Body of pancreas (tissue), 4 donors: ENCODE data around the gene TSSK1B.
"Not testable (repeated sequence)": the region's sequence is repeated elsewhere in the genome, so short reads cannot be mapped to it uniquely, and the experiment has no call there.

Experiments
- POLR2A ChIP-seq, 3 donors: fragments of 450-650 bp; IDR thresholded peaks; one replicate each; pipeline ENCODE4 v1.6.1; 2016; ENCODE audit warnings: antibody characterized with exemption in 3 of 3, mild to moderate bottlenecking in 2 of 3
- TF ChIP-seq, protein P1 (sequence below), 7 experiments: fragments of 450-650 bp in 4 of 7; fragments of 200-600 bp in 3 of 7; sonication (generic) in 3 of 7; IDR thresholded peaks; one replicate each; pipeline ENCODE4 v1.5.1; 2016 to 2019; ENCODE audit warnings: antibody characterized with exemption in 7 of 7

DNA sequence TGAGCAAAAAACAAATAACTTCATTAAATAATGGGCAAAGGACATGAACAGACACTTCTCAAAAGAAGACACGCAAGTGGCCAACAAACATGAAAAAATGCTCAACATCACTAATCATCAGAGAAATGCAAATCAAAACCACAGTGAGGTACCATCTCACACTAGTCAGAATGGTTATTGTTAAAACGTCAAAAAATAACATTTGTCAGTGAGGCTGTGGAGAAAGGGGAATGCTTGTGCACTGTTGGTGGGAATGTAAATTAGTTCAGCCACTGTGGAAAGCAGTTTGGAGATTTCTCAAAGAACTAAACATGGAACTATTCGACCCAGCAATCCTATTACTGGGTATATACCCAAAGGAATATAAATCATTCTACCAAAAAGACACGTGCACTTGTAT is 36.8 kb downstream of the TSSK1B start:
- TF ChIP-seq, protein P1, sequence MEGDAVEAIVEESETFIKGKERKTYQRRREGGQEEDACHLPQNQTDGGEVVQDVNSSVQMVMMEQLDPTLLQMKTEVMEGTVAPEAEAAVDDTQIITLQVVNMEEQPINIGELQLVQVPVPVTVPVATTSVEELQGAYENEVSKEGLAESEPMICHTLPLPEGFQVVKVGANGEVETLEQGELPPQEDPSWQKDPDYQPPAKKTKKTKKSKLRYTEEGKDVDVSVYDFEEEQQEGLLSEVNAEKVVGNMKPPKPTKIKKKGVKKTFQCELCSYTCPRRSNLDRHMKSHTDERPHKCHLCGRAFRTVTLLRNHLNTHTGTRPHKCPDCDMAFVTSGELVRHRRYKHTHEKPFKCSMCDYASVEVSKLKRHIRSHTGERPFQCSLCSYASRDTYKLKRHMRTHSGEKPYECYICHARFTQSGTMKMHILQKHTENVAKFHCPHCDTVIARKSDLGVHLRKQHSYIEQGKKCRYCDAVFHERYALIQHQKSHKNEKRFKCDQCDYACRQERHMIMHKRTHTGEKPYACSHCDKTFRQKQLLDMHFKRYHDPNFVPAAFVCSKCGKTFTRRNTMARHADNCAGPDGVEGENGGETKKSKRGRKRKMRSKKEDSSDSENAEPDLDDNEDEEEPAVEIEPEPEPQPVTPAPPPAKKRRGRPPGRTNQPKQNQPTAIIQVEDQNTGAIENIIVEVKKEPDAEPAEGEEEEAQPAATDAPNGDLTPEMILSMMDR (IDR thresholded peaks at IDR 0.05) = not testable (repeated sequence)
- not testable (repeated sequence) for TF ChIP-seq POLR2A (IDR thresholded peaks at IDR 0.05)
